ENCODE results near the gene DEF6. TPM values are rescaled to one million over a fixed set of nuclear protein-coding genes. Genes with fewer than 3 reads are reported as not detected.

The DEF6 gene
- total RNA-seq, 3 donors from 2014 or later (not counting 1 experiment from before 2014, with no cell fraction given) = 232 to 297 (median 241) TPM

- no peaks in the 10 kb centered on the region for H3K27me3 Mint-ChIP-seq (ENCODE audit: low read depth in 2 of 2)
- H3K4me1 Mint-ChIP-seq = peaks cover 7% of the 10 kb centered on the region in 2 donors
- no peak for TF ChIP-seq CTCF (IDR thresholded peaks at IDR 0.05)
- Histone ChIP-seq H3K27ac (ENCODE audit: low read length) (no peak overlapping the region), H3K27me3 (ENCODE audit: control insufficient read depth, insufficient read depth, low read length) (no peaks in the 10 kb centered on the region), H3K9me3 (ENCODE audit: control insufficient read depth, insufficient read depth, low read length) (no peaks in the 10 kb centered on the region), H3K4me1 (ENCODE audit: control insufficient read depth, insufficient read depth, low read length) (no peaks in the 10 kb centered on the region), H3K4me3 (ENCODE audit: low read length) (no peak overlapping the region), H3K36me3 (ENCODE audit: control insufficient read depth, insufficient read depth, low read length) (peaks cover 64% of the 10 kb centered on the region)
- peaks cover 9% of the 10 kb centered on the region for H3K36me3 Mint-ChIP-seq
- H3K4me3 Mint-ChIP-seq = no peak overlapping the region
- DNase-seq (no peak), ATAC-seq (no peak)
- 100% methylated on average over 1 of the region's 2 CpGs for WGBS (ENCODE audit: insufficient coverage)
- no peaks in the 10 kb centered on the region for H3K9me3 Mint-ChIP-seq
- no peak overlapping the region for H3K27ac Mint-ChIP-seq
- intact Hi-C loops (cut with micrococcal nuclease) = no loop called here
Measured at GRCh38 chr6:35283361-35283760, 14.3 kb upstream of the DEF6 start.

- Histone ChIP-seq H3K4me1 (ENCODE audit: control insufficient read depth, insufficient read depth, low read length) (no peaks in the 10 kb centered on the region), H3K9me3 (ENCODE audit: control insufficient read depth, insufficient read depth, low read length) (no peaks in the 10 kb centered on the region), H3K27me3 (ENCODE audit: control insufficient read depth, insufficient read depth, low read length) (no peaks in the 10 kb centered on the region), H3K27ac (ENCODE audit: low read length) (no peak overlapping the region), H3K4me3 (ENCODE audit: low read length) (no peak overlapping the region), H3K36me3 (ENCODE audit: control insufficient read depth, insufficient read depth, low read length) (peaks cover 80% of the 10 kb centered on the region)
- TF ChIP-seq CTCF (IDR thresholded peaks at IDR 0.05) = no peak
- Mint-ChIP-seq H3K4me3 (no peak overlapping the region), H3K4me1 (no peaks in the 10 kb centered on the region), H3K9me3 (no peaks in the 10 kb centered on the region), H3K27me3 (ENCODE audit: low read depth in 2 of 2) (no peaks in the 10 kb centered on the region), H3K27ac (peak overlapping the region in 1 of 2 donors; percentile 21), H3K36me3 (peaks cover 9% of the 10 kb centered on the region)
- no peak for ATAC-seq
- no peak for DNase-seq
- intact Hi-C loops (cut with micrococcal nuclease) = no loop called here
- WGBS (ENCODE audit: insufficient coverage) = 99% methylated on average over 12 of the region's 12 CpGs
Measured at GRCh38 chr6:35287671-35288396, 9.8 kb upstream of the DEF6 start.

- no peak overlapping the region for H3K27ac ChIP-seq (ENCODE audit: low read length)
- Mint-ChIP-seq H3K9me3 (no peaks in the 10 kb centered on the region), H3K4me3 (no peak overlapping the region), H3K4me1 (no peaks in the 10 kb centered on the region), H3K36me3 (peaks cover 9% of the 10 kb centered on the region), H3K27me3 (ENCODE audit: low read depth in 2 of 2) (no peaks in the 10 kb centered on the region), H3K27ac (no peak overlapping the region)
- no peak overlapping the region for H3K4me3 ChIP-seq (ENCODE audit: low read length)
- 100% methylated on average over 1 of the region's 4 CpGs for WGBS (ENCODE audit: insufficient coverage)
- ATAC-seq (no peak), DNase-seq (no peak)
- intact Hi-C loops (cut with micrococcal nuclease) = no loop called here
- H3K36me3 ChIP-seq (ENCODE audit: control insufficient read depth, insufficient read depth, low read length) = peaks cover 77% of the 10 kb centered on the region
- H3K27me3 ChIP-seq (ENCODE audit: control insufficient read depth, insufficient read depth, low read length) = no peaks in the 10 kb centered on the region
- no peaks in the 10 kb centered on the region for H3K9me3 ChIP-seq (ENCODE audit: control insufficient read depth, insufficient read depth, low read length)
- TF ChIP-seq CTCF (IDR thresholded peaks at IDR 0.05) = no peak
- no peaks in the 10 kb centered on the region for H3K4me1 ChIP-seq (ENCODE audit: control insufficient read depth, insufficient read depth, low read length)
Measured at GRCh38 chr6:35288834-35289233, 8.8 kb upstream of the DEF6 start.

- Histone ChIP-seq H3K4me1 (ENCODE audit: control insufficient read depth, insufficient read depth, low read length) (no peaks in the 10 kb centered on the region), H3K9me3 (ENCODE audit: control insufficient read depth, insufficient read depth, low read length) (no peaks in the 10 kb centered on the region), H3K27ac (ENCODE audit: low read length) (no peak overlapping the region), H3K36me3 (ENCODE audit: control insufficient read depth, insufficient read depth, low read length) (peaks cover 73% of the 10 kb centered on the region), H3K4me3 (ENCODE audit: low read length) (no peak overlapping the region), H3K27me3 (ENCODE audit: control insufficient read depth, insufficient read depth, low read length) (no peaks in the 10 kb centered on the region)
- DNase-seq = no peak
- 96% methylated on average over 13 of the region's 13 CpGs for WGBS (ENCODE audit: insufficient coverage)
- no peak for ATAC-seq
- intact Hi-C loops (cut with micrococcal nuclease) = no loop called here
- Mint-ChIP-seq H3K27me3 (ENCODE audit: low read depth in 2 of 2) (no peaks in the 10 kb centered on the region), H3K9me3 (no peaks in the 10 kb centered on the region), H3K36me3 (peaks cover 16% of the 10 kb centered on the region), H3K27ac (no peak overlapping the region), H3K4me3 (no peak overlapping the region), H3K4me1 (no peaks in the 10 kb centered on the region)
- no peak for TF ChIP-seq CTCF (IDR thresholded peaks at IDR 0.05)
Measured at GRCh38 chr6:35291491-35291890, 6.1 kb upstream of the DEF6 start.
